Gastroesophageal sphincter (tissue), 4 donors: ENCODE measurements around the gene CXCL6. TPM values are rescaled to one million over a fixed set of nuclear protein-coding genes. Genes with fewer than 3 reads are reported as not detected.

Experiments used
- ATAC-seq: fragments of 150-250 bp; one replicate; pipeline ENCODE4 v1.9.1; 2016; ENCODE audit warnings: mild to moderate bottlenecking, moderate library complexity
- H3K27ac ChIP-seq, 4 donors: fragments of 200-600 bp; sonication (generic) in 3 of 4; 1 replicate in 3 of 4; 2 replicates in 1 of 4; pipeline ENCODE4 v1.5.1; 2016 to 2019
- H3K27me3 ChIP-seq: fragments of 200-600 bp; sonication (generic); one replicate; pipeline ENCODE4 v1.5.1; 2019
- H3K36me3 ChIP-seq, 2 donors: fragments of 200-600 bp; sonication (generic); one replicate each; pipeline ENCODE4 v1.5.1; 2019; ENCODE audit warnings: control low read depth in 1 of 2
- H3K4me1 ChIP-seq, 3 donors: fragments of 200-600 bp; sonication (generic); 1 replicate in 2 of 3; 2 replicates in 1 of 3; pipeline ENCODE4 v1.5.1; 2016 to 2019; ENCODE audit warnings: control low read depth in 2 of 3
- H3K4me3 ChIP-seq, 2 donors: fragments of 200-600 bp; sonication (generic); one replicate each; pipeline ENCODE4 v1.5.1; 2019; ENCODE audit warnings: mild to moderate bottlenecking in 1 of 2, moderate library complexity in 1 of 2
- H3K9me3 ChIP-seq, 3 donors: fragments of 200-600 bp; sonication (generic); one replicate each; pipeline ENCODE4 v1.5.1; 2017 to 2019; ENCODE audit warnings: control low read depth in 2 of 3
- CTCF ChIP-seq, 4 experiments: fragments of 200-600 bp in 2 of 4; fragments of 450-650 bp in 2 of 4; sonication (generic) in 1 of 4; IDR thresholded peaks; one replicate each; pipeline ENCODE4 v1.5.1; 2017 to 2019; ENCODE audit warnings: antibody characterized with exemption in 4 of 4, mild to moderate bottlenecking in 2 of 4, moderate library complexity in 2 of 4
- EP300 ChIP-seq: sonication (generic); formaldehyde crosslinking; IDR thresholded peaks from one replicate; pipeline ENCODE4 v1.6.1; 2017; ENCODE audit warnings: antibody characterized with exemption, mild to moderate bottlenecking
- POLR2A ChIP-seq, 2 donors: fragments of 450-650 bp; IDR thresholded peaks; one replicate each; pipeline ENCODE4 v1.6.1; 2017; ENCODE audit warnings: antibody characterized with exemption in 2 of 2, mild to moderate bottlenecking in 2 of 2, moderate library complexity in 1 of 2
- POLR2AphosphoS5 ChIP-seq: sonication (generic); formaldehyde crosslinking; IDR thresholded peaks from one replicate; pipeline ENCODE4 v1.6.1; 2017; ENCODE audit warnings: antibody characterized with exemption
- WGBS, 2 donors: methylation state at CpG; one replicate each; pipeline ENCODE4 v1.1.5; 2018; ENCODE audit warnings: low coverage in 1 of 2; 5-methylcytosine and 5-hydroxymethylcytosine counted together
- total RNA-seq, 4 donors: library from RNA; depleted of rRNA; stranded (reverse); fragments of >200 nt; gene quantifications; one replicate each; pipeline ENCODE4 v1.1.0, GENCODE V29; 2016

CXCL6 gene
- 1 to 10 TPM in 1 of 4 donors, not detected in 3; 1.1 TPM for total RNA-seq

GRCh38 chr4:73836373-73837279, at the start of gene CXCL6:
TSS of gene CXCL6 (plus strand) at chr4:73836678. CDS start at chr4:73836751, 73 bp downstream.
- H3K27ac ChIP-seq = no peak within 1 kb of the TSS
- peaks cover 33% of the 10 kb centered on the region for H3K27me3 ChIP-seq
- H3K36me3 ChIP-seq = no peaks in the 10 kb centered on the region
- H3K4me3 ChIP-seq = peak within 1 kb of the TSS in 1 of 2 donors; percentile 33
- H3K9me3 ChIP-seq = no peaks in the 10 kb centered on the region
- TF ChIP-seq CTCF (IDR thresholded peaks at IDR 0.05) (no peak), POLR2AphosphoS5 (no peak), EP300 (no peak), POLR2A (IDR thresholded peaks at IDR 0.05) (no peak)
- peak; percentile 10 for ATAC-seq
- peaks cover 0 to 8% (median 0%) of the 10 kb centered on the region in 3 donors for H3K4me1 ChIP-seq
- 0 to 3% methylated on average over 6 to 18 of the region's 41 CpGs for WGBS, 2 donors

DNA sequence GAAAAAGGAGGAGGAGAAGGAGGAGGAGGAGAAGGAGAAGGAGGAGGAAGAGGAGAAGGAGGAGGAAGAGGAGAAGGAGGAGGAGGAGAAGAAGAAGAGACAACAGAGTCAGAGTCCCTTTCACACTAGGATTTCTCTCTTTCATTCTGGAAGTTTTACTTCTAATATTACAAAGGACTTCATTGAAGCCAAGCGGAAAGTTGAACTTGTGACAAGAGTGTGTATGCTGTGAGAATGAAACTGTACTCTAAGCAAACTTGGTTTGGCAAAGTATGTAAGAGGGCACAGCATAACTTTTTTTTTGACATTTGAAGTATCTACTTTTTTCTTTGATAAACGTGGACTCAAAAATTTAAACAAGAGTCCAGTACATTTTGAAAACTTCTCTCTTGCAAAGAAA, 48.1 kb upstream of the CXCL6 start:
- Histone ChIP-seq H3K4me1 (no peaks in the 10 kb centered on the region), H3K36me3 (no peaks in the 10 kb centered on the region), H3K27me3 (no peaks in the 10 kb centered on the region), H3K4me3 (no peak overlapping the region), H3K27ac (no peak overlapping the region), H3K9me3 (peaks cover 0 to 15% (median 0%) of the 10 kb centered on the region in 3 donors)
- TF ChIP-seq CTCF (IDR thresholded peaks at IDR 0.05) (no peak), POLR2AphosphoS5 (no peak), EP300 (no peak), POLR2A (IDR thresholded peaks at IDR 0.05) (no peak)
- no peak for ATAC-seq
- WGBS, 2 donors = 45 to 67% methylated on average over 2 of the region's 2 CpGs

DNA sequence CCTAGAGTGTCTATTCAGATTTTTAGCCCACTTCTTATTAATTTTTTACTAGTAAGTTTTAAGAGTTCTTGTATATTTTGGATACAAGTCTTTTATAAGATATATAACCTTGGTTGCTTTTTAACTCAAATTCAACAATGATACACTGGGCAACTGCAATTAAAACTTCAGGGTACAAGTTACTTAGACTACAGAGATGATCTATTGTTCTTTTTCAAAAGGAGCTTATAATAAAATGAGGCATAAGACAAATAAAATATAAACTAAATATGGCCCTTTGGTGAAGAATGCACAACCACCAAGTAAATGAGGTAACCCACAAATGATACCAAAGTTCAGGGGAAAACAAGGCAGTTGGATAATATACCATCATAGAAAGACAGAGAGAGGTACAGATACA, 37.6 kb upstream of the CXCL6 start:
- peaks cover 0 to 23% (median 0%) of the 10 kb centered on the region in 3 donors for H3K9me3 ChIP-seq
- H3K27ac ChIP-seq = no peak overlapping the region
- no peak for ATAC-seq
- TF ChIP-seq CTCF (IDR thresholded peaks at IDR 0.05) (no peak), POLR2AphosphoS5 (no peak), POLR2A (IDR thresholded peaks at IDR 0.05) (no peak), EP300 (no peak)
- no peaks in the 10 kb centered on the region for H3K36me3 ChIP-seq
- no peaks in the 10 kb centered on the region for H3K4me1 ChIP-seq
- H3K4me3 ChIP-seq = no peak overlapping the region
- no peaks in the 10 kb centered on the region for H3K27me3 ChIP-seq

DNA sequence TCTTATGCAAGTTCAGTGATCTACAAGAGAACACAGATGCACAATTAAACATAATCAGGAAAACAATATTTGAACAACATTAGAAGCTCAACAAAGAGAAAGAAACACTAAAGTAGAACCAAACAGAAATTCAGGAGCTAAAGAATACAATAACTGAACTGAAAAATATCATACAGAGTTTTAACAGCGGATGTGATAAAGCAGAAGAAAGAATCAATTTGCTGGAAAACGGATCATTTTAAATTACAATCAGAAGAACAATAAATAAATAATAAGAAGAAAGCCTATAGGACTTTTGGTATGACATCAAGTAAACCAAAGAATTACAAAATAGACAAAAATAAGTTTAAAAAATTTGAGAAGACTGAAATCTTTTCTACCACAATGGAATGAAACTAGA, 36.3 kb upstream of the CXCL6 start:
- H3K9me3 ChIP-seq = peaks cover 0 to 25% (median 0%) of the 10 kb centered on the region in 3 donors
- no peaks in the 10 kb centered on the region for H3K36me3 ChIP-seq
- no peaks in the 10 kb centered on the region for H3K4me1 ChIP-seq
- no peak overlapping the region for H3K27ac ChIP-seq
- ATAC-seq = no peak
- WGBS, 2 donors = 89 to 90% methylated on average over 2 of the region's 2 CpGs
- TF ChIP-seq EP300 = no peak
- TF ChIP-seq CTCF (IDR thresholded peaks at IDR 0.05) = no peak
- TF ChIP-seq POLR2A (IDR thresholded peaks at IDR 0.05) = no peak
- H3K27me3 ChIP-seq = no peaks in the 10 kb centered on the region
- H3K4me3 ChIP-seq = no peak overlapping the region

- Histone ChIP-seq H3K27me3 (no peaks in the 10 kb centered on the region), H3K4me1 (no peaks in the 10 kb centered on the region), H3K27ac (no peak overlapping the region), H3K4me3 (no peak overlapping the region), H3K9me3 (peaks cover 0 to 17% (median 0%) of the 10 kb centered on the region in 3 donors), H3K36me3 (no peaks in the 10 kb centered on the region)
- 60 to 70% methylated on average over 1 to 2 of the region's 2 CpGs for WGBS, 2 donors
- TF ChIP-seq CTCF (IDR thresholded peaks at IDR 0.05) (no peak), POLR2AphosphoS5 (no peak), POLR2A (IDR thresholded peaks at IDR 0.05) (no peak), EP300 (no peak)
- ATAC-seq = no peak
Observed at GRCh38 chr4:73801692-73802091, 34.8 kb upstream of the CXCL6 start.
